HUDEP-2 (cell line): Measurements from ENCODE around the gene ALDH1A2.

Source experiments
- DNase-seq, 76 experiments: peaks; one replicate each; lab custom pipeline; 2025; ENCODE audit not compliant: unreplicated experiment in 76 of 76; lab: John Stamatoyannopoulos, UW

ALDH1A2 gene

DNA sequence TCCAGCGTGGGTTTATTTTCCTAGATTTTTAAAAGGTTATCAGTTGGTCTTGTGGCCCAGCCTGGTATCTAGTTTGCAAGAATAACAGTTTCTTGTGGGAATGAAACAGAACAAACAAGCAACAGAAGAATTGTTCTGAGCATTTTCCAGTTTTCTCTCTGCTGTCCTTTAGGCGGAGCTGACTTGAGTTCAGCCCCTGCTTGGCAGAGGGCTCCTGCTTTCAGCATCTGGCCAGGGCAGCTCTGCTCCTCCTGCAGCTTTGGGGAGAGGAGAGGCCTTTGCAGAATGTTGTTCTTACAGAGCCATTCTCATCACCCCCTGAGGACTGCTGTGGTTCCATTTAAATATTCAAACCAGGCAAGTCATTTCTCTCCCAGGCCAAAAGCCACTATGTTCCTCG is 117.7 kb downstream of the ALDH1A2 start:
- no peak for DNase-seq

- DNase-seq, result no peak
Measured at GRCh38 chr15:57947282-57947681, 118.2 kb downstream of the ALDH1A2 start.

DNA sequence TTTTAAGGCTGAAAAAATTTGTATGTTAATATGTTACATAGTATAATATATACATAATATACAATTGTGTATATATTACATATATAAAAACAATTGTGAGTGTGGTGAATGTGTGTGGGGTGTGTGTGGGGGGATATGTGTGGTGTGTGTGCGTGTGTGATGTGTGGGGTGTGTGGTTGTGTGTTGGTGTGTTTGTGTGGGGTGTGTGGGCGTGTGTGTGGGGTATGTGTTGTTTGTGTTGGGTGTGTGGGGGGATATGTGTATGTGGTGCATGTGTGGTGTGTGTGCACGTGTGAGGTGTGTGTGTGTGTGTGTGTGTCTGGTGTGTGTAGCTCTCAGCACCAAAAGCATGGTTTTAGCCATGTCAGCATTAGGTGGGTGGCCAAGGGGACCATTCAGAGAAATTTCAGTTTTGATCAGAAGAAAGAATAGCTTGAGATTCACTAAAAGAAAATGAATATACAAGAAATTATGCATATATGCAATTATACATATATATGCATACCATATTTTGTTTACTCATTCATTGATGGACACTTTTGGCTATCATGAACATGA is 118.9 kb downstream of the ALDH1A2 start:
- DNase-seq, result no peak

GRCh38 chr15:57945616-57946015 is 119.9 kb downstream of the ALDH1A2 start:
- no peak for DNase-seq

DNA sequence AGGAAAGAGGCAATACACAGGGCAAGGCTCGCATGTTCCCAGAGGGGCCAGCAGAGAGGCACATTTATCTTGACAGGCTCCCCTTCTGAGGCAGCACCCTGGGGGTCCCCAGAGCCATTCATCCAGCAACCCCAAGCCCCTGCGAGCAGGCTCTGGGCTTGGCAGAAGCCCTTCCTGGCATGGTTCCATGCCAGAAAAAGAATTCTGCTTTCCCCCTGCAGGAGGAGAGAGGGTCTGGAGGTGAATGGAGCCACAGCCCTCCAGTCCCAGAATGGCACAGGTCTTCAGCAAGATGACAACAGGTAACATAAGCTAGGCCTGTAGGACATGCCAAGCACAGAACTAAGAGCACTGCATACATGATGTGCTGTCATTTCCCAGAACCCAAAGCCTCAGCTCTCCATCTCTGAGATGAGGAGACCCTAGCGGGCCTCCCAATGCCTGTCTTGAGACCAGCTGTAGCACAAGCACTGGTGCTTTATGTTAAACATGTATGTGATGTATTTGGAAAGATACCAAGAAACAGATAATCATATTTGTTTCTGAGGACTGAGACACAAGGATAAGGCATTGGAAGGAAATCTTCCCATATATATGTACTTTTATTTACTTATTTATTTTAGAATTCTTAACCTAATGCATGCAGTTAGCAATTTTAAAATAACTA is 121.6 kb downstream of the ALDH1A2 start:
- peak in 1 of 76 experiments; percentile 1 for DNase-seq

GRCh38 chr15:57943171-57943570 is 122.3 kb downstream of the ALDH1A2 start:
- DNase-seq, result no peak

DNA sequence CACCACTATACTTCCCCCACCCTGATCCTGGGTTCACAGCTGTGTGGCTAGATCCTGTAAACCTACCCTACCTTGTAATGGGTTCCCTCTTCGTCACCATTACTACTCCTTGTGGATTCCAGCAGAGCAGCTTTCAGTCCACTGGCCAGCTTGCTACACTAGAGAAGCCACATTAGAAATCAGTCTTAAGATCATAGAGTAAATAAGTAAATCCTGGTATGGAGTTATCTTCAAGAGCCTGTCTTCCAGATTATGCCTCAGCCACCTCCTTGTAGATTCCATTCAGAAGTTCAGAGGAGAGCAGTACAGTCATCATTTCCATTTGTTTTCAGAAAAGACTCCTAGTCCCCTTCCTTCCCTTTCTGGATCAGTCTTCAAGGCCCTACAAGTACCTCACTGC is 123.7 kb downstream of the ALDH1A2 start:
- DNase-seq, result no peak

DNA sequence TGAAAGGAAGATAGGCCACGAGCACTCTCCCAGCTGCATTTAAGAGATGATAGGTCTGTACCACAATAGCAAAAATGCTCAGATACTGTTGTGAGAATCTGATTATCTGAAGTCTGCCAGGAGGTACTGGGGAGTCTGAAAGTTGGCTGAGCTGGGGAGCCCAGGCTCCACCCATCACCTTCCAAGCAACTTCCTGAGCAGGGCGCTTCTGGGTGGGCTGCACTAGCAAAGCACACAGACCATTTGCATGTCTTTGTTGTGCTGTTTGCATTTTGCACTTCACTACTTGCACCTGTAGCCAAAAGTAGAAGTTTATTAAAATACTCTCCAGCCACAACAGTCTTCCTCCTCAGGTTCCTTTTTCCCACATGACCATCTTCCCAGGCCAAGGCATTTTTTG is 133.2 kb downstream of the ALDH1A2 start:
- no peak for DNase-seq

DNA sequence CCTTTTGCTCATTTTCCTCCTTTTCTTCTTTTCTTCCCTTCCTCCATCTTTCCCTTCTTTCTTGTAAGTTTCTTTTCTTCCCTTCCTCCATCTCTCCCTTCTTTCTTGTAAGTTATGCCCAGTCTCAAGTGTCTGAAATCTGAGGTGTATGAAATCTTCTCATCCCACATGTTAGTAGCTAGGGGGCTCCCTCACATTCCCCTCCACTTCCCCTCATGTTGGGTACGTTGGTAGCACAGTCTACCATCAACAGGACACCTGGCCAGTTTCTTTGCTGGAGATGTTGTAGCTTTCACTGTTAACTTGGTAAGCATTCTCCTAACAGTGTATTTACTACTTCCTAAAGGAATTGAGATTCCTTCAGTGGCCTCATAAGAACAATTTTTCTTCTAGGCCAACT is 133.9 kb downstream of the ALDH1A2 start:
- DNase-seq, result no peak

DNA sequence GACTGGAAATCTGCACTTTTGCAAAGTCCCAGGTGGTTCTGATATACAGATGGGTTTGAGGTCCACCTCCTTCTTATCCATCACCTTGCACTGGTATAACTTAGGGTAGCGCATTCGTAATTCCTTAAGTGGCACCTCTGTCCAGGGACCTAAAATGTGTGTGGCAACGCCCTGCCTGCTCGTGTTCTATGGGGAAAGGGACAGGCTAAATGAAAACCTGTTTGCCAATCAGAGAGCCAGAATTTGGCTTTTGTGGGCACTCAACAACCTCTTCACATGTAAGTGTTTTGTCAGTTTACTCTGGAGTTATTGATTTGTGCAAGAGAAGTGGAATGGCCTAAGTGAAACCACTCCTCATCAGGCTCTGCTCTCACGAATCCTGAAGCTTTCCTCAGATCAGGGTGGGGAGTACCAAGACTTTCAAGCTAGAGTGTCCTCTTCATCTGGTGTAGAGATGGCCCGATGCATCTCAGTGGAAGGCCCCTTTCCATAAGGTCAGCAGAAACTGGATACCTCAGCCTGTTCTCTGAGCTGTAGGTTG is 138.3 kb downstream of the ALDH1A2 start:
- DNase-seq, result no peak

GRCh38 chr15:57925650-57926049 is 139.9 kb downstream of the ALDH1A2 start:
- no peak for DNase-seq

GRCh38 chr15:57924598-57924997 is 140.9 kb downstream of the ALDH1A2 start:
- no peak for DNase-seq

- peak in 16 of 76 experiments; percentile 2 to 53 (median 11) for DNase-seq
Measured at GRCh38 chr15:57923750-57924149, 141.8 kb downstream of the ALDH1A2 start.

GRCh38 chr15:57923306-57923705 is 142.2 kb downstream of the ALDH1A2 start:
- no peak for DNase-seq

- no peak for DNase-seq
Measured at GRCh38 chr15:57922776-57923175, 142.7 kb downstream of the ALDH1A2 start.

DNA sequence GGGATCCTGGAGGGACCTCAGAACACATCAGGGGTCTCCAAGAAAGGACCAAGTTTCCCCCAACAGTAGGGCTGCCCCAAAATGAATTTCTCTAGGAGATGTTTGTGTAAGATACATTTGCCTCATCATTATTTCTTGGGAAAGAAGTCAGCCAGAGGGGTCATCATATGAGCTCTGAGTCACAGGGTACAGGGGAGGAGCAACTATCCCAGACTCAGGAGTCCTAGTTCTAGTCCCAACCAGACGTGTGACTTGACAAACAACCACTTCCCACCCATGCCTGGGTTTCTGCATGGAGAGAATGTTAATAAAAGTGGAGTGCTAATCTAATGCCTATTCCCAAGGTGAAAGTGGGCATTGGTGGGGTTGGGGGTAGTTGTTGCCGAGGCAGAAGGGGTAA is 144.1 kb downstream of the ALDH1A2 start:
- no peak for DNase-seq

- no peak for DNase-seq
Measured at GRCh38 chr15:57920911-57921310, 144.6 kb downstream of the ALDH1A2 start.

DNA sequence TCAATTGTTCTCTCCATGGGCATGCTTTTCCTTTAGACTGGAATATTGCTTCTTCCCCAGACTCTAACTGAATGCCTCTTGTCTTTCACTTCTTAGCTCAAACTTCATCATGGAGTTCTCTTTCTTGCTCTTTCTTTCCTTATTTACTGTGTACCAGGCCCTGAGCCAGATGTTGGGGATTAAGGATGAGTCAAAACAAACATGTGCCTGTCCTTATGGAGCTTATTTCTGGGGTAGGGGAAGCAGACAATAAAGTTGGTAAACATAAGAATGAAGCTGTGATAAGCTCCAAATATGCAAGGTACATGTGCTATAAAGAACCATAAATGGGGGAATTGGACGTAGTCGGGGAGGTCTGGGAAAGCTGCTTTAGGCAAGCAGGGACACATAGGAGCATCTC is 145.8 kb downstream of the ALDH1A2 start:
- DNase-seq, result no peak

- no peak for DNase-seq
Measured at GRCh38 chr15:57917998-57918397, 147.5 kb downstream of the ALDH1A2 start.

GRCh38 chr15:57916695-57917094 is 148.8 kb downstream of the ALDH1A2 start:
- no peak for DNase-seq

GRCh38 chr15:57915827-57916531 is 149.5 kb downstream of the ALDH1A2 start:
- DNase-seq, result no peak
